Measurements from ENCODE around the gene BCAN.

BCAN gene

GRCh38 chr1:156644146-156644545 lies 2.2 kb downstream of the BCAN start:
- DNase-seq (ENCODE audit: low read depth) = no peak

GRCh38 chr1:156644640-156645039 lies 2.7 kb downstream of the BCAN start:
- no peak for DNase-seq (ENCODE audit: low read depth)

- DNase-seq (ENCODE audit: low read depth) = no peak
Observed at GRCh38 chr1:156645056-156645455, 3.1 kb downstream of the BCAN start.

- no peak for DNase-seq (ENCODE audit: low read depth)
Observed at GRCh38 chr1:156645666-156646065, 3.7 kb downstream of the BCAN start.

- no peak for DNase-seq (ENCODE audit: low read depth)
Observed at GRCh38 chr1:156646738-156647211, 4.9 kb downstream of the BCAN start.

GRCh38 chr1:156647351-156647750 lies 5.4 kb downstream of the BCAN start:
- DNase-seq (ENCODE audit: low read depth) = no peak

GRCh38 chr1:156648496-156648895 lies 6.6 kb downstream of the BCAN start:
- DNase-seq (ENCODE audit: low read depth) = no peak

GRCh38 chr1:156648951-156649350 lies 7.0 kb downstream of the BCAN start:
- no peak for DNase-seq (ENCODE audit: low read depth)

- no peak for DNase-seq (ENCODE audit: low read depth)
Observed at GRCh38 chr1:156652131-156652991, 10.4 kb downstream of the BCAN start.

GRCh38 chr1:156652992-156653355 lies 11.1 kb downstream of the BCAN start:
- no peak for DNase-seq (ENCODE audit: low read depth)

GRCh38 chr1:156654700-156655099 lies 12.8 kb downstream of the BCAN start:
- DNase-seq (ENCODE audit: low read depth) = no peak

- no peak for DNase-seq (ENCODE audit: low read depth)
Observed at GRCh38 chr1:156655151-156655903, 13.4 kb downstream of the BCAN start.

- no peak for DNase-seq (ENCODE audit: low read depth)
Observed at GRCh38 chr1:156655904-156656516, 14.1 kb downstream of the BCAN start.

- no peak for DNase-seq (ENCODE audit: low read depth)
Observed at GRCh38 chr1:156656806-156657740, 15.2 kb downstream of the BCAN start.

GRCh38 chr1:156657741-156658319 lies 15.9 kb downstream of the BCAN start:
- DNase-seq (ENCODE audit: low read depth) = no peak

GRCh38 chr1:156658496-156658895 lies 16.6 kb downstream of the BCAN start:
- DNase-seq (ENCODE audit: low read depth) = no peak

- DNase-seq (ENCODE audit: low read depth) = no peak
Observed at GRCh38 chr1:156658945-156659574, 17.1 kb downstream of the BCAN start.

- no peak for DNase-seq (ENCODE audit: low read depth)
Observed at GRCh38 chr1:156659661-156659987, 17.7 kb downstream of the BCAN start.

- peak; percentile 87 for DNase-seq (ENCODE audit: low read depth)
Observed at GRCh38 chr1:156659988-156660751, 18.3 kb downstream of the BCAN start.

GRCh38 chr1:156660752-156661112 lies 18.8 kb downstream of the BCAN start:
- DNase-seq (ENCODE audit: low read depth) = no peak
